GM13976 (cell line): ENCODE measurements around the gene LYRM2.
A peak's percentile ranks its signal among the peaks of the same experiment; 100 is the strongest.
"Not testable (repeated sequence)": the region's sequence is repeated elsewhere in the genome, so short reads cannot be mapped to it uniquely, and the experiment has no call there.

Experiments used
- DNase-seq: peaks from one replicate; pipeline ENCODE4 v3.0.0; 2012; ENCODE audit warnings: low spot score
- in situ Hi-C: fragments of 300-500 bp; cut with MboI; formaldehyde crosslinking; loops from one replicate; pipeline ENCODE4 v1.12.0; 2022; ENCODE audit warnings: low sequenced_read_pairs, mixed read lengths, inconsistent platforms; ENCODE audit not compliant: unreplicated experiment
- TF ChIP-seq, protein P1 (sequence below): IDR thresholded peaks from 2 replicates; pipeline ENCODE4 v1.5.1; 2012; ENCODE audit warnings: borderline replicate concordance, mild to moderate bottlenecking; ENCODE audit not compliant: insufficient read depth; ENCODE audit errors: extremely low read depth, missing control alignments, control extremely low read depth

LYRM2 gene

DNA sequence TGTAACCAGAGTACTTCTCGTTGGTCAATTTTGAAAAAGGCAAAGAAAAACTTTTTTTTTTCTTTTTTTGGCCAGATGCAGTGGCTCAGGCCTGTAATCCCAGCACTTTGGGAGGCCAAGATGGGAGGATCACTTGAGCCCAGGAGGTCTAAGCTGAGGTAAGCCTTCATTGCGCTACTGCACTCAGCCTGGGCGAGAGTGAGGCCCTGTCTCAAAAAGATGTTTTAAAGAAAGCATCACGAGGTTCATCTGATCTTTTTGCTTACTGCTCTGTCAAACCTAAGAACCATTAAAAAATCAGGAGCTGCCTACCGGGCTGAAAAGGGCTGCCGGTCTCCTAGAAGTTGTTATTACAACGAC is 607 bp downstream of the LYRM2 start:
- no peak for DNase-seq
- in situ Hi-C loops, result no loop called here

DNA sequence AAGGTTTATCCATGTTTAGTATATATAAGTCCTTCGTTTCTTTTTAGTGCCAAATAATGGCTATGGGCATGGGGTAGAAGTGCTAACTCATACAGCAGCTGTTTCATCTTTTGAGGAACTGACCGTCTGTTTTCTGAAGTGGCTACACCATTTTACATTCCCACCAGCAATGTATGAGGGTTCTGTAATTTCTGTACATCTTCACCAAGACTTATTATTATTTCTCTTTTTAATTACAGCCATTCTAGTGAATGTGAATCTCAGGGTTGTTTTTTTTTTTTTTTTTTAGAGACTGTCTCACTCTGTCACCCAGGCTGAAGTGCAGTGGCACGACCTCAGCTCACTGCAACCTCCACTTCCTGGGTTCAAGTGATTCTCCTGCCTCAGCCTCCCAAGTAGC is 2.1 kb downstream of the LYRM2 start:
- in situ Hi-C loops, result not testable (repeated sequence)

More for the DNA sequence above, 607 bp downstream of the LYRM2 start:
- TF ChIP-seq, protein P1, sequence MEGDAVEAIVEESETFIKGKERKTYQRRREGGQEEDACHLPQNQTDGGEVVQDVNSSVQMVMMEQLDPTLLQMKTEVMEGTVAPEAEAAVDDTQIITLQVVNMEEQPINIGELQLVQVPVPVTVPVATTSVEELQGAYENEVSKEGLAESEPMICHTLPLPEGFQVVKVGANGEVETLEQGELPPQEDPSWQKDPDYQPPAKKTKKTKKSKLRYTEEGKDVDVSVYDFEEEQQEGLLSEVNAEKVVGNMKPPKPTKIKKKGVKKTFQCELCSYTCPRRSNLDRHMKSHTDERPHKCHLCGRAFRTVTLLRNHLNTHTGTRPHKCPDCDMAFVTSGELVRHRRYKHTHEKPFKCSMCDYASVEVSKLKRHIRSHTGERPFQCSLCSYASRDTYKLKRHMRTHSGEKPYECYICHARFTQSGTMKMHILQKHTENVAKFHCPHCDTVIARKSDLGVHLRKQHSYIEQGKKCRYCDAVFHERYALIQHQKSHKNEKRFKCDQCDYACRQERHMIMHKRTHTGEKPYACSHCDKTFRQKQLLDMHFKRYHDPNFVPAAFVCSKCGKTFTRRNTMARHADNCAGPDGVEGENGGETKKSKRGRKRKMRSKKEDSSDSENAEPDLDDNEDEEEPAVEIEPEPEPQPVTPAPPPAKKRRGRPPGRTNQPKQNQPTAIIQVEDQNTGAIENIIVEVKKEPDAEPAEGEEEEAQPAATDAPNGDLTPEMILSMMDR, result no peak

DNA sequence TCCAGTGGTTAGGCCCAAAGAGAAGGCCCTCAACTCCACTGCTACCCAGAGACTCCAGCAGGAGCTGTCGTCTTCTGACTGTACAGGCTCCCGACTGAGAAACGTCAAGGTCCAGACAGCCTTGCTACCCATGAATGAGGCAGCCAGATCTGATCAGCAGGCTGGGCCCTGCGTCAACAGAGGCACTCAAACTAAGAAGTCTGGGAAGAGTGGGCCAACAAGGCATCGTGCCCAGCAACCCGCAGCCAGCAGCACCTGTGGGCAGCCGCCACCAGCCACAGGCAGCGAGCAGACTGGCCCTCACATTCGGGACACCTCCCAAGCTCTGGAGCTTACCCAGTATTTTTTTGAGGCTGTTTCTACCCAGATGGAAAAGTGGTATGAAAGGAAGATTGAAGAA is 8.1 kb downstream of the LYRM2 start:
- TF ChIP-seq, protein P1, result no peak
- peak; percentile 10 for DNase-seq
- in situ Hi-C loops, result no loop called here

More for the DNA sequence above, 2.1 kb downstream of the LYRM2 start:
- DNase-seq, result not testable (repeated sequence)

- in situ Hi-C loops, result loop anchor here (25.0 kb wide), 1 partner anchor 636 kb away; no protein-coding TSS in a partner anchor
Observed at GRCh38 chr6:89623749-89624148, 14.8 kb downstream of the LYRM2 start.

GRCh38 chr6:89619567-89619966 is 19.0 kb downstream of the LYRM2 start:
- TF ChIP-seq, protein P1, result no peak
- DNase-seq, result no peak
- in situ Hi-C loops, result loop anchor here (25.0 kb wide), 1 partner anchor 632 kb away; no protein-coding TSS in a partner anchor

More at GRCh38 chr6:89623749-89624148, 14.8 kb downstream of the LYRM2 start:
- no peak for DNase-seq
- TF ChIP-seq, protein P1, result no peak

DNA sequence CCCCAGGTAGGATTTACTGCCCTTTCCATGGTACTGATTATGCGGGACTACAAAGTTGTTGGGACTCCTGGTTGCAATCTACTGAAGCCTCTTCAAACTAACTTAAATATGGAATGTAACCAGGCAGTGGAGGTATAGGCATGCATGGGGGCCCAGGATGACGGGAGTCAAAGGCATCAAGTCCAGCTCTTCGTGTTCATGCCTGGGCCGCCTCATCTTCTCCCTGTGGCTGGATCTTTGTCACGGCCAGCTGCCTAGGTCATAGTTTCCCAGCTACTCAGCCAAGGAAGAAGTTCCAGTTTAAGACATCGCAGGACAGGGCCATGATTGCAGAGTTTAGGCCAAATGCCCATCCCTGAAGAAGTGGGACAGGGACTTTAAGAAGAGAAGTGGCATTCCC is 20.5 kb downstream of the LYRM2 start:
- in situ Hi-C loops, result loop anchor here (25.0 kb wide), 1 partner anchor 631 kb away; no protein-coding TSS in a partner anchor
- TF ChIP-seq, protein P1, result no peak
- DNase-seq, result no peak

- TF ChIP-seq, protein P1, result no peak
- DNase-seq, result no peak
- in situ Hi-C loops, result loop anchor here (25.0 kb wide), 1 partner anchor 629 kb away; no protein-coding TSS in a partner anchor
Observed at GRCh38 chr6:89616531-89616930, 22.0 kb downstream of the LYRM2 start.
